NCI-H2029 treated with DMSO at 0.1 percent for 48 hours (cell line): ENCODE results near the gene ZNF695.
"Not testable (repeated sequence)": the region's sequence is repeated elsewhere in the genome, so short reads cannot be mapped to it uniquely, and the experiment has no call there.

Experiments used
- DNase-seq: peaks from one replicate; lab custom pipeline; 2025; lab: John Stamatoyannopoulos, UW

The ZNF695 gene

GRCh38 chr1:247007511-247008405 is at the start of gene ZNF695:
ZNF695 (minus strand) TSS chr1:247008057; CDS start chr1:247007908, 149 bp downstream.
- peak; percentile 87 for DNase-seq

DNA sequence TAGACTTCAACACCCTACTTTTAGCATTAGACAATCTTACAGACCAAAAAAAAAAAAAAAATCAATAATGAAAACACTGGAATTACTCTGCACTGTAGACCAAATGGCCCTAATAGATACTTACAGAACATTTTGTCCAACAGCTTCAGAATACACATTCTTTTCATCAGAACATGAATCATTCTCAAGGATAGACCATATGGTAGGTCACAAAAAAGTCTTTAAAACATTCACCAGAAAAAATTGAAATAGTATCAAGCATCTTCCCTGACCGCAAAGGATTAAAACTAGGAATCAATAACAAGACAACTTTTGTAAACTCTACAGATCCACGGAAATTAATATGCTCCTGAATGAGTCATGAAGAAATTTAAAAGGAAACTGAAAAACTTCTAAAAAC is 48.2 kb upstream of the ZNF695 start:
- DNase-seq = no peak

GRCh38 chr1:247054992-247055415 is 47.1 kb upstream of the ZNF695 start:
- DNase-seq = no peak

GRCh38 chr1:247047702-247048101 is 39.8 kb upstream of the ZNF695 start:
- no peak for DNase-seq

- DNase-seq = no peak
Observed at GRCh38 chr1:247047260-247047659, 39.4 kb upstream of the ZNF695 start.

GRCh38 chr1:247043406-247043805 is 35.5 kb upstream of the ZNF695 start:
- no peak for DNase-seq

DNA sequence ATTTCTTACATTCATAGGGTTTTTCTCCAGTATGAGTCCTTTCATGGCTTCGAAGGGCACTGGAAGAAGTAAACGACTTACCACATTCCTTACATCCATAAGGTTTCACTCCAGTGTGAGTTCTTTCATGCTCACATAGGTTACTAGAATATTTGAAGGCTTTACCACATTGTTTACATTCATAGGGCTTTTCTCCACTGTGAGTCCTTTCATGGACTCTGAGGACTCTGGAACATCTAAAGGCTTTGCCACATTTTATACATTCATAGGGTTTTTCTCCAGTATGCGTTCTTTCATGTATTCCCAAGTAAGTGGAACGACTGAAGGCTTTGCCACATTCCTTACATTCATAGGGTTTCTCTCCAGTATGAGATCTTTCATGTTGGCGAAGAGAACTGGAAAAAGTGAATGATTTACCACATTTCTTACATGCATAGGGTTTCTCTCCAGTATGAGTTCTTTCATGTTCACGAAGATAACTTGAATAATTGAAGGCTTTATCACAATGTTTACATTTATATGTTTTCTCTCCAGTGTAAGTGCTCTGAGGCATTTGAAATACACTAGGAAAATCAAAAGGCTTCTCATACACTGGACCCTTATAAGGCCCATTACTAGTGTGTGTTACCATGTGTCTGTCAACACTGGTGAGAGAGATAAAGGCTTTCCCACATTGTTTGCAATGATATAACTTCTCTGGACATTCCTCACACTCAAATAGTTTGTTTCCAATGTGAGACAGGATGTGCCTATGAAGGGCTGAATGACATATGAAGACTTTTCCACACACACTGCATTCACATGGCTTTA is 29.9 kb upstream of the ZNF695 start:
- DNase-seq = no peak

- not testable (repeated sequence) for DNase-seq
Observed at GRCh38 chr1:247032306-247032705, 24.4 kb upstream of the ZNF695 start.

GRCh38 chr1:247024658-247025057 is 16.8 kb upstream of the ZNF695 start:
- DNase-seq = not testable (repeated sequence)

DNA sequence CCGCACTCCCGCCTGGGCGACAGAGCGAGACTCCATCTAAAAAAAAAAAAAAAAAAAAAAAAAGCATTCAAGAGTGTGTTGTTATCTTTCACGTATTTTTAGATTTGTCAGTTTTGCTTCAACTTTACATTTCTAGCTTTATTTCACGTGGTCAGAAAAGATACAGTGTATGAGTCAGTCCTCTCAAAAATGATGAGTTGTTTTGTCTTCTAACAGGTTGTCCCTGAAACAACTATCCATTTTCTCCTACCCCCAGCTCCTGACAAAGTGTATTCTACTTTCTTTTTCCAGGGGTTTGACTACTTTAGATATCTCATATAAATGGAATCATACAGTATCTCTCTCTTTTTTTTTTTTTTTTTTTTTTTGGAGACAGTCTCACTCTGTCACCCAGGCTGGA is 5.5 kb upstream of the ZNF695 start:
- no peak for DNase-seq

GRCh38 chr1:247008406-247008799 is 546 bp upstream of the ZNF695 start:
- DNase-seq = no peak

DNA sequence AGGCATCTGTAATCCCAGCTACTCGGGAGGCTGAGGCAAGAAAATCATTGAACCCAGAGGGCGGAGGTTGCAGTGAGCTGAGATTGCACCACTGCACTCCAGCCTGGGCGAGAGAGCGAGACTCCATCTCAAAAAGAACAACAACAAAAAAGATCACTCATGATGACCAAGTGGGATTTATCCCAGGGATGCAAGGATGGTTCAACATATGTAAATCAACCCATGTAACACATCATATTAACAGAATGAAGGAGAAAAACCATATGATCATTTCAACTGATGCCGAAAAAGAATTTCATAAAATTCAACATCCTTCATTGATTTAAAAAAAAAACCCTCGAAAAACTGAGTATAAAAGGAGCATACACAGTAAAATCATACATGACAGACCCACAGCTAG is 3.8 kb downstream of the ZNF695 start:
- DNase-seq = not testable (repeated sequence)

DNA sequence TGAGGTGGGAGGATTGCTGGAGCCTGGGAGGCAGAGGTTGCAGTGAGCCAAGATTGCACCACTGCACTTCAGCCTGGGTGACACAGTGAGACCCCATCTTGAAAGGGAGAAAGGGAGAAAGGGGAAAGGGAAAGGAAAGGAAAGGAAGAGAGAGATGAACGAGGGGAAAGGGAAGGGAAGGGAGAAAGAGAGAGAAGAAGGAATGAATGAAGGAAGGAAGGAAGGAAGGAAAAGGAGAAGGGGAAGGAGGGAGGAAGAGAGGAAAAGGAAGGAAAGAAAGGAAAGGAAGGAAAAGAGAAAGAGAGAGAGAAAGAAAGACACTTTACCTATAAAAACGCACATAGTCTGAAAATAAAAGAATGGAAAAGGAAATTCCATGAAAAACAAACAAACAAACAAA is 18.0 kb downstream of the ZNF695 start:
- no peak for DNase-seq

GRCh38 chr1:246988316-246988715 is 19.5 kb downstream of the ZNF695 start:
- no peak for DNase-seq

DNA sequence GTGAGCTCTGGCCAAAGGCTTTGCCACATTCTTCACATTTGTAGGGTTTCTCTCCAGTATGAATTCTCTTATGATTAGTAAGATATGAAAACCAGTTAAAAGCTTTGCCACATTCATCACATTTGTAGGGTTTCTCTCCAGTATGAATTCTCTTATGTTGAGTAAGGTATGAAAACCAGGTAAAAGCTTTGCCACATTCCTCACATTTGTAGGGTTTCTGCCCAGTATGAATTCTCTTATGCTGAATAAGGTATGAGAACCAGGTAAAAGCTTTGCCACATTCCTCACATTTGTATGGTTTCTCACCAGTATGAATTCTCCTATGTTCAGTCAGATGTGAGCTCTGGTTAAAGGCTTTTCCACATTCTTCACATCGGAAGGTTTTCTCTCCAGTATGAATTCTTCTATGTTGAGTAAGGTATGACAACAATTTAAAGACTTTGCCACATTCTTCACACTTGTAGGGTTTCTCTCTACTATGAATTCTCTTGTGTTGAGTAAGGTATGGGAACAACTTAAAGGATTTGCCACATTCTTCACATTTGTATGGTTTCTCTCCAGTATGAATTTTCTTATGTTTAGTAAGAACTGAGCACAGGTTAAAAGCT is 20.7 kb downstream of the ZNF695 start:
- no peak for DNase-seq

- no peak for DNase-seq
Observed at GRCh38 chr1:246978785-246979184, 29.1 kb downstream of the ZNF695 start.

- DNase-seq = no peak
Observed at GRCh38 chr1:246978281-246978680, 29.6 kb downstream of the ZNF695 start.

DNA sequence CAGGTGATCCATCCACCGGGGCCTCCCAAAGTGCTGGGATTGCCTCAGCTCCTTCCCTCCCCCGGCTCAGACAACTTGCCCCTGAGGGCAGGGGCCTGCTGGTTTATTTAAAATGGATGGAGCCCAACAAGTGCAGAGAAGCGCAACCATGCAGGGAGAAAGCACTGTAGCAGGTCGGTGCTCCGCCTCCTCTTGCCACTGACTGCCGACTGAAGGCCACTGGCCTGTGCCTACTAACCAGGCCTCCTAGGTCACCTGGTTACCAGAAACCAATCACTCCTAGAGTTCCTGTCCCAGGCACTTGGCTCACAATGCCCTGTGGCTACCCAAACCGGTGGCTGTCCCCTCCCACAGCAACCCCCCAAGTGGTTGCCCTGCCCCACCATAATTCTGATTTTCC is 35.9 kb downstream of the ZNF695 start:
- DNase-seq = no peak

- DNase-seq = peak; percentile 4
Observed at GRCh38 chr1:246971090-246971721, 36.7 kb downstream of the ZNF695 start.

GRCh38 chr1:246969621-246970020 is 38.2 kb downstream of the ZNF695 start:
- no peak for DNase-seq

DNA sequence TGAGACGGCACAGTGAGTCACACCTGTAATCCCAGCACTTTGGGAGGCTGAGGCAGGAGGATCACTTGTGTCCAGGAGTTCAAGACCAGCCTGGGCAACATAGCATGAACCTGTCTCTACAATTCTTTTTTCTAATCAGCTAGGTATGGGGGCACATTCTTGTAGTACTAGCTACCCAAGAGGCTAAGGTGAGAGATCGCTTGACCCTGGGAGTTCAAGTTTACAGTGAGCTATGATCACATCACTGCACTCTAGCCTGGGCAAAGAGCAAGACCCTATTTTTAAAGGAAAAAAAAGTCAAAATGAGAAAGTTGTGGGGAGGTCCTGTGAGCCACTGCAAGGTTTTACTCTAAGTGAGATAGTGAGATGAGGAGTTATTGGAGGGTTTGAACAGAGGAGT is 41.4 kb downstream of the ZNF695 start:
- DNase-seq = no peak
